SH-SY5Y (cell line): ENCODE data around the gene EHHADH.

Source experiments
- GATA2 ChIP-seq: IDR thresholded peaks from 2 replicates; pipeline ENCODE4 v1.6.1; 2011; ENCODE audit warnings: mild to moderate bottlenecking, low read depth, low read length
- GATA3 ChIP-seq: IDR thresholded peaks from 2 replicates; pipeline ENCODE4 v1.6.1; 2011; ENCODE audit warnings: low read depth, mild to moderate bottlenecking, low read length, moderate library complexity

DNA sequence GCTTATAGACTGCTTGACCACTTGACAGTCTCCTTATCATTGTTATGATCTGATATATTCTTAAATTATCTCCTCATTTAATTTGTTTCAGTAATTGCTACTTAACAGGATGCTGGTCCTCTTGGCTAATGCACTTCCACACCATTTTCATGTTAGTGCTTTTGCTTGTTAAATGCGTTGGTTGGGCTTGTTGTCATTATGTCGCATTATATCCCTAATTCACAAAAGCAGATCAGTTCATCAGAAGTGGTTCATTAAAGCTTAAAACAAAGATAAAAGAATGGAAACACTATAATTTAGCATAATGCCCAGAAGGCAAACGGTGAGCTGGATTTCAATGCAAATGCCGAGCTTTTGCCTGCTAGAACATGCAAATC is 17.1 kb upstream of the EHHADH start:
- TF ChIP-seq GATA3 (peak; percentile 34; the same call in 1 of the 2 replicates), GATA2 (peak; percentile 33; the same call in 1 of the 2 replicates)
